Measurements from ENCODE around the gene RPS6KL1.
A peak's percentile ranks its signal among the peaks of the same experiment; 100 is the strongest.

RPS6KL1 gene

DNA sequence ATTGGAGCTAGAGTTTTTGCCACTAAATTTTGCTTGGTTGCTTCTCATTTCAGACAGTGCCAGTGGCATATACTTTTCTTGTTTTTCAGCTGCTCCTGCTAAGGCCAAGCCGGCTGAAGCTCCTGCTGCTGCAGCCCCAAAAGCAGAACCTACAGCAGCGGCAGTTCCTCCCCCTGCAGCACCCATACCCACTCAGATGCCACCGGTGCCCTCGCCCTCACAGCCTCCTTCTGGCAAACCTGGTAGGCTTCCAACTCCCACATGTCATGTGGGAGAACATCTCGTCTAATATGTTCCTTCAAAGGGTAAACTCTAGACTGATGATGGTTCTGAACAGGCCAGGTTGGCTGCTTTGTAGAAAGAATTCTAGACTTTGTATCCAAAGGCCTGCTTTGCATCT is 30.3 kb downstream of the RPS6KL1 start (continued):
- no peak for TF ChIP-seq ZNF529 (tag by site-specific recombination; IDR thresholded peaks at IDR 0.05; ENCODE audit: insufficient replicate concordance)

DNA sequence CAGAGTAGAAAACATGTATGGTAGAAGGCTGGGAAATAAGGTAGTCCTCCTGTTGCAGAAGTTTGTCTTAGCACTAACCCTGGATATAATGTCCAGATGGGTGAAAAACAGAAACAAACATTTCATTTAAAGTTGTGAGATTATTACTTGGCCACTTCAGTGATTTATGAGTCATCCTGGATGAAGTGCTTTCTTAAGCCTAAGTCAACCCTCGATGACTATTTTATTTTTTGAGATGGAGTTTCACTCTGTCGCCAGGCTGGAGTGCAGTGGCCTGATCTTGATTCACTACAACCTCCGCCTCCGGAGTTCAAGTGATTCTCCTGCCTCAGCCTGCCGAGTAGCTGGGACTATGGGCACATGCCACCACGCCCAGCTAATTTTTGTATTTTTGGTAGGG is 31.2 kb downstream of the RPS6KL1 start:
- POLR2A ChIA-PET, result interaction anchor here (1.8 kb wide), 1 partner anchor 10 kb away, joined by 7 read pairs; the partner anchor contains the start of gene DLST

More for the DNA sequence above, 31.2 kb downstream of the RPS6KL1 start:
- H3K9me3 ChIP-seq (ENCODE audit: control insufficient read depth, insufficient read depth, low read depth, low read length), result no peaks in the 10 kb centered on the region
- no peak overlapping the region for H3K4me3 ChIP-seq (ENCODE audit: low read depth, low read length)
- peaks cover 68 to 83% of the 10 kb centered on the region in 2 experiments for H3K36me3 ChIP-seq (ENCODE audit: control insufficient read depth in 2 of 2, insufficient read depth in 1 of 2, low read length in 2 of 2)
- CTCF ChIA-PET, result interaction anchor here (3.5 to 7.6 kb wide), 2 partner anchors 16 to 31 kb away, joined by 19 to 64 read pairs; no protein-coding TSS in a partner anchor
- H3K4me1 ChIP-seq (ENCODE audit: control insufficient read depth, insufficient read depth, low read length), result peaks cover 16% of the 10 kb centered on the region
- TF ChIP-seq ZNF112 (tag by site-specific recombination; IDR thresholded peaks at IDR 0.05), result no peak
- no peak for TF ChIP-seq WT1 (tag by site-specific recombination; IDR thresholded peaks at IDR 0.05)
- TF ChIP-seq, protein P1, sequence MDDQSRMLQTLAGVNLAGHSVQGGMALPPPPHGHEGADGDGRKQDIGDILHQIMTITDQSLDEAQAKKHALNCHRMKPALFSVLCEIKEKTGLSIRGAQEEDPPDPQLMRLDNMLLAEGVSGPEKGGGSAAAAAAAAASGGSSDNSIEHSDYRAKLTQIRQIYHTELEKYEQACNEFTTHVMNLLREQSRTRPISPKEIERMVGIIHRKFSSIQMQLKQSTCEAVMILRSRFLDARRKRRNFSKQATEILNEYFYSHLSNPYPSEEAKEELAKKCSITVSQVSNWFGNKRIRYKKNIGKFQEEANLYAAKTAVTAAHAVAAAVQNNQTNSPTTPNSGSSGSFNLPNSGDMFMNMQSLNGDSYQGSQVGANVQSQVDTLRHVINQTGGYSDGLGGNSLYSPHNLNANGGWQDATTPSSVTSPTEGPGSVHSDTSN (CRISPR knock-in tag; IDR thresholded peaks at IDR 0.05), result no peak
- no peak for TF ChIP-seq ZNF596 (tag by site-specific recombination; IDR thresholded peaks at IDR 0.05)
- TF ChIP-seq, protein P2, sequence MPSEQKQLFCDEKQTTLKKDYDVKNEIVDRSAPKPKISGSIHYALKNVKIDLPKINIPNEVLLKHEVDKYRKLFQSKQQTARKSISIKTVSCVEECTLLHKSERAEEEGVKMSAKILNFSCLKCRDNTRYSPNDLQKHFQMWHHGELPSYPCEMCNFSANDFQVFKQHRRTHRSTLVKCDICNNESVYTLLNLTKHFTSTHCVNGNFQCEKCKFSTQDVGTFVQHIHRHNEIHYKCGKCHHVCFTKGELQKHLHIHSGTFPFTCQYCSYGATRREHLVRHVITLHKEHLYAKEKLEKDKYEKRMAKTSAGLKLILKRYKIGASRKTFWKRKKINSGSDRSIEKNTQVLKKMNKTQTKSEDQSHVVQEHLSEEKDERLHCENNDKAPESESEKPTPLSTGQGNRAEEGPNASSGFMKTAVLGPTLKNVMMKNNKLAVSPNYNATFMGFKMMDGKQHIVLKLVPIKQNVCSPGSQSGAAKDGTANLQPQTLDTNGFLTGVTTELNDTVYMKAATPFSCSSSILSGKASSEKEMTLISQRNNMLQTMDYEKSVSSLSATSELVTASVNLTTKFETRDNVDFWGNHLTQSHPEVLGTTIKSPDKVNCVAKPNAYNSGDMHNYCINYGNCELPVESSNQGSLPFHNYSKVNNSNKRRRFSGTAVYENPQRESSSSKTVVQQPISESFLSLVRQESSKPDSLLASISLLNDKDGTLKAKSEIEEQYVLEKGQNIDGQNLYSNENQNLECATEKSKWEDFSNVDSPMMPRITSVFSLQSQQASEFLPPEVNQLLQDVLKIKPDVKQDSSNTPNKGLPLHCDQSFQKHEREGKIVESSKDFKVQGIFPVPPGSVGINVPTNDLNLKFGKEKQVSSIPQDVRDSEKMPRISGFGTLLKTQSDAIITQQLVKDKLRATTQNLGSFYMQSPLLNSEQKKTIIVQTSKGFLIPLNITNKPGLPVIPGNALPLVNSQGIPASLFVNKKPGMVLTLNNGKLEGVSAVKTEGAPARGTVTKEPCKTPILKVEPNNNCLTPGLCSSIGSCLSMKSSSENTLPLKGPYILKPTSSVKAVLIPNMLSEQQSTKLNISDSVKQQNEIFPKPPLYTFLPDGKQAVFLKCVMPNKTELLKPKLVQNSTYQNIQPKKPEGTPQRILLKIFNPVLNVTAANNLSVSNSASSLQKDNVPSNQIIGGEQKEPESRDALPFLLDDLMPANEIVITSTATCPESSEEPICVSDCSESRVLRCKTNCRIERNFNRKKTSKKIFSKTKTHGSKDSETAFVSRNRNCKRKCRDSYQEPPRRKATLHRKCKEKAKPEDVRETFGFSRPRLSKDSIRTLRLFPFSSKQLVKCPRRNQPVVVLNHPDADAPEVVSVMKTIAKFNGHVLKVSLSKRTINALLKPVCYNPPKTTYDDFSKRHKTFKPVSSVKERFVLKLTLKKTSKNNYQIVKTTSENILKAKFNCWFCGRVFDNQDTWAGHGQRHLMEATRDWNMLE (tag by site-specific recombination; conservative IDR thresholded peaks at IDR 0.05; ENCODE audit: low read depth), result no peak
- no peak for TF ChIP-seq SP7 (tag by site-specific recombination; IDR thresholded peaks at IDR 0.05)
- TF ChIP-seq ZNF184 (tag by site-specific recombination; IDR thresholded peaks at IDR 0.05), result no peak
- TF ChIP-seq ZNF292 (tag by site-specific recombination; IDR thresholded peaks at IDR 0.05; ENCODE audit: borderline replicate concordance, low read depth), result no peak
- TF ChIP-seq ZNF37A (tag by site-specific recombination; IDR thresholded peaks at IDR 0.05), result no peak
- TF ChIP-seq GLI4 (tag by site-specific recombination; IDR thresholded peaks at IDR 0.05), result no peak
- TF ChIP-seq ZSCAN16 (tag by site-specific recombination; IDR thresholded peaks at IDR 0.05), result no peak
- no peak for TF ChIP-seq ZNF146 (tag by site-specific recombination; IDR thresholded peaks at IDR 0.05)
- TF ChIP-seq MEIS1 (CRISPR knock-in tag; IDR thresholded peaks at IDR 0.05; ENCODE audit: borderline replicate concordance), result no peak
- TF ChIP-seq, protein P3, sequence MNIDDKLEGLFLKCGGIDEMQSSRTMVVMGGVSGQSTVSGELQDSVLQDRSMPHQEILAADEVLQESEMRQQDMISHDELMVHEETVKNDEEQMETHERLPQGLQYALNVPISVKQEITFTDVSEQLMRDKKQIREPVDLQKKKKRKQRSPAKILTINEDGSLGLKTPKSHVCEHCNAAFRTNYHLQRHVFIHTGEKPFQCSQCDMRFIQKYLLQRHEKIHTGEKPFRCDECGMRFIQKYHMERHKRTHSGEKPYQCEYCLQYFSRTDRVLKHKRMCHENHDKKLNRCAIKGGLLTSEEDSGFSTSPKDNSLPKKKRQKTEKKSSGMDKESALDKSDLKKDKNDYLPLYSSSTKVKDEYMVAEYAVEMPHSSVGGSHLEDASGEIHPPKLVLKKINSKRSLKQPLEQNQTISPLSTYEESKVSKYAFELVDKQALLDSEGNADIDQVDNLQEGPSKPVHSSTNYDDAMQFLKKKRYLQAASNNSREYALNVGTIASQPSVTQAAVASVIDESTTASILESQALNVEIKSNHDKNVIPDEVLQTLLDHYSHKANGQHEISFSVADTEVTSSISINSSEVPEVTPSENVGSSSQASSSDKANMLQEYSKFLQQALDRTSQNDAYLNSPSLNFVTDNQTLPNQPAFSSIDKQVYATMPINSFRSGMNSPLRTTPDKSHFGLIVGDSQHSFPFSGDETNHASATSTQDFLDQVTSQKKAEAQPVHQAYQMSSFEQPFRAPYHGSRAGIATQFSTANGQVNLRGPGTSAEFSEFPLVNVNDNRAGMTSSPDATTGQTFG (tag by site-specific recombination; IDR thresholded peaks at IDR 0.05; ENCODE audit: borderline replicate concordance), result no peak
- no peak for TF ChIP-seq ZNF660 (tag by site-specific recombination; IDR thresholded peaks at IDR 0.05)
- no peak for TF ChIP-seq ZFP3 (tag by site-specific recombination; IDR thresholded peaks at IDR 0.05; ENCODE audit: low read depth)
- TF ChIP-seq, protein P4, sequence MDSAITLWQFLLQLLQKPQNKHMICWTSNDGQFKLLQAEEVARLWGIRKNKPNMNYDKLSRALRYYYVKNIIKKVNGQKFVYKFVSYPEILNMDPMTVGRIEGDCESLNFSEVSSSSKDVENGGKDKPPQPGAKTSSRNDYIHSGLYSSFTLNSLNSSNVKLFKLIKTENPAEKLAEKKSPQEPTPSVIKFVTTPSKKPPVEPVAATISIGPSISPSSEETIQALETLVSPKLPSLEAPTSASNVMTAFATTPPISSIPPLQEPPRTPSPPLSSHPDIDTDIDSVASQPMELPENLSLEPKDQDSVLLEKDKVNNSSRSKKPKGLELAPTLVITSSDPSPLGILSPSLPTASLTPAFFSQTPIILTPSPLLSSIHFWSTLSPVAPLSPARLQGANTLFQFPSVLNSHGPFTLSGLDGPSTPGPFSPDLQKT (IDR thresholded peaks at IDR 0.05; ENCODE audit: borderline replicate concordance, low read depth, low read length), result no peak
- no peak for TF ChIP-seq ZNF169 (tag by site-specific recombination; IDR thresholded peaks at IDR 0.05)
- no peak for TF ChIP-seq ZNF114 (tag by site-specific recombination; IDR thresholded peaks at IDR 0.05)
- no peak for TF ChIP-seq SCRT1 (tag by site-specific recombination; IDR thresholded peaks at IDR 0.05; ENCODE audit: borderline replicate concordance)
- H3K27ac ChIP-seq (ENCODE audit: extremely low read depth, low read depth, low read length), result 0 out of 2 replicates have a peak overlapping the region, but pooled peaks have one; percentile 14
